Prostate gland (tissue), 2 donors: ENCODE results near the gene SLC49A4.

Experiments used
- CTCF ChIP-seq, 4 experiments: fragments of 200-600 bp in 2 of 4; fragments of 450-650 bp in 2 of 4; sonication (generic) in 2 of 4; IDR thresholded peaks; 1 replicate in 3 of 4; 2 replicates in 1 of 4; pipeline ENCODE4 v1.5.1; 2016 to 2019; ENCODE audit warnings: antibody characterized with exemption in 4 of 4, mild to moderate bottlenecking in 2 of 4, moderate library complexity in 2 of 4
- POLR2A ChIP-seq: fragments of 450-650 bp; IDR thresholded peaks from one replicate; pipeline ENCODE4 v1.6.1; 2016; ENCODE audit warnings: antibody characterized with exemption, mild to moderate bottlenecking
- POLR2AphosphoS5 ChIP-seq: sonication (generic); formaldehyde crosslinking; IDR thresholded peaks from one replicate; pipeline ENCODE4 v1.6.1; 2017; ENCODE audit warnings: antibody characterized with exemption

GRCh38 chr3:122873741-122874515, 79.1 kb downstream of the SLC49A4 start:
- no peak for TF ChIP-seq POLR2AphosphoS5
- no peak for TF ChIP-seq CTCF (IDR thresholded peaks at IDR 0.05)
- TF ChIP-seq POLR2A: no peak
